ENCODE data around the gene TREML2.
"Not testable (repeated sequence)": the region's sequence is repeated elsewhere in the genome, so short reads cannot be mapped to it uniquely, and the experiment has no call there.

The TREML2 gene

GRCh38 chr6:41197234-41197633, 3.7 kb downstream of the TREML2 start:
- no peak for TF ChIP-seq CTCF (IDR thresholded peaks at IDR 0.05; ENCODE audit: low read depth, low read length, missing control alignments)
- H3K4me3 ChIP-seq (ENCODE audit: low read depth, low read length), result no peak overlapping the region
- DNase-seq (ENCODE audit: low read depth), result no peak

GRCh38 chr6:41194386-41194785, 6.6 kb downstream of the TREML2 start:
- DNase-seq (ENCODE audit: low read depth), result no peak
- TF ChIP-seq CTCF (IDR thresholded peaks at IDR 0.05; ENCODE audit: low read depth, low read length, missing control alignments), result no peak
- no peak overlapping the region for H3K4me3 ChIP-seq (ENCODE audit: low read depth, low read length)

- H3K4me3 ChIP-seq (ENCODE audit: low read depth, low read length), result no peak overlapping the region
- TF ChIP-seq CTCF (IDR thresholded peaks at IDR 0.05; ENCODE audit: low read depth, low read length, missing control alignments), result no peak
- DNase-seq (ENCODE audit: low read depth), result no peak
Observed at GRCh38 chr6:41193884-41194283, 7.1 kb downstream of the TREML2 start.

- DNase-seq (ENCODE audit: low read depth), result no peak
- no peak overlapping the region for H3K4me3 ChIP-seq (ENCODE audit: low read depth, low read length)
- TF ChIP-seq CTCF (IDR thresholded peaks at IDR 0.05; ENCODE audit: low read depth, low read length, missing control alignments), result no peak
Observed at GRCh38 chr6:41193171-41193734, 7.7 kb downstream of the TREML2 start.

- no peak overlapping the region for H3K4me3 ChIP-seq (ENCODE audit: low read depth, low read length)
- peak; percentile 68 for TF ChIP-seq CTCF (IDR thresholded peaks at IDR 0.05; ENCODE audit: low read depth, low read length, missing control alignments)
- no peak for DNase-seq (ENCODE audit: low read depth)
Observed at GRCh38 chr6:41191569-41191968, 9.4 kb downstream of the TREML2 start.

GRCh38 chr6:41190791-41191190, 10.2 kb downstream of the TREML2 start:
- DNase-seq (ENCODE audit: low read depth), result no peak
- peak; percentile 34 for TF ChIP-seq CTCF (IDR thresholded peaks at IDR 0.05; ENCODE audit: low read depth, low read length, missing control alignments)
- no peak overlapping the region for H3K4me3 ChIP-seq (ENCODE audit: low read depth, low read length)

- TF ChIP-seq CTCF (IDR thresholded peaks at IDR 0.05; ENCODE audit: low read depth, low read length, missing control alignments), result no peak
- H3K4me3 ChIP-seq (ENCODE audit: low read depth, low read length), result no peak overlapping the region
- DNase-seq (ENCODE audit: low read depth), result no peak
Observed at GRCh38 chr6:41189967-41190366, 11.0 kb downstream of the TREML2 start.

GRCh38 chr6:41189046-41189445, 11.9 kb downstream of the TREML2 start:
- not testable (repeated sequence) for H3K4me3 ChIP-seq (ENCODE audit: low read depth, low read length); DNase-seq (ENCODE audit: low read depth)
